Measurements from ENCODE around the gene RUNX2. TPM values are rescaled to one million over a fixed set of nuclear protein-coding genes. Genes with fewer than 3 reads are reported as not detected.
"Not testable (repeated sequence)": the region's sequence is repeated elsewhere in the genome, so short reads cannot be mapped to it uniquely, and the experiment has no call there.

The RUNX2 gene
- total RNA-seq, 1 donor from 2014 or later = 0.24 TPM

DNA sequence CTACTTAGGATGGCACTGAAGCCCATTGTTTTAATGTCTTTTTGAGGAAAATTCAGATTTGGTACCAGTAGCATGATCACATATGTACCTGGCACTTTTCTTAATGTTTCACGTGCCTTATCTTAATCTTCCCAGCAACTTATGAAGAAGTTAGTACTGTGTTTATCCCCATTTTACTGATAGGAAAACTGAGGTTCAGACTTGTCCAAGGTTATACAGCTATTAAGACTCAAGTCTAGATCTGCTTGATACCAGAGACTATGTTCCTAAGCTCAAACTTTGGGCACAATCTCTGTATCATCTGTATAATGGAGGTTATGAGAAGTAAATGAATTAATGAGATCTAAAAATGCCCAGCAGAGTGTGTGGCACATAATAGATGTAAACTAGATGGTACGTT, 229.3 kb downstream of the RUNX2 start:
- DNase-seq = no peak
- intact Hi-C loops (cut with DNase I) = no loop called here
- no peak for ATAC-seq (ENCODE audit: poor library complexity)

DNA sequence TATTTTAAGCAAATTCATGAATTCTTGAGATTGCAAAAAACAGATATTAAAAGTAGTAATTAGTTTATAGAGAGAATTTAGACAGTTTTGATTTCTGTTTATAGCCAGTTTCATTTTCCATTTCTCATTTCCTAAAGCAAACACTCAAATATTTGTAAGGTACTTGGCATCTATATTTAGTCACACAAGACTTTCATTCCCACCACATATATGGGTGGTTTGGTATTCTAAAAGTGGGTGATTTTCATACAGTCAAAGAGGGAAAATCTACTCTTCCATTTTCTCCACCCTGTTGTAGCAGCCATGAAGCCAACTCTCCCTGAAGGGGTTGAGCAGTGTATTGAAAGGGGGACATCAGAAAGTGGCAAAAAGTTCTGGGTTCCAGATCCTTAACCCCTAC, 230.7 kb downstream of the RUNX2 start:
- intact Hi-C loops (cut with DNase I) = no loop called here

GRCh38 chr6:45560321-45560820, 232.2 kb downstream of the RUNX2 start:
- intact Hi-C loops (cut with DNase I); ATAC-seq (ENCODE audit: poor library complexity); DNase-seq: not testable (repeated sequence)

More for the DNA sequence above, 230.7 kb downstream of the RUNX2 start:
- ATAC-seq (ENCODE audit: poor library complexity) (no peak), DNase-seq (no peak)

DNA sequence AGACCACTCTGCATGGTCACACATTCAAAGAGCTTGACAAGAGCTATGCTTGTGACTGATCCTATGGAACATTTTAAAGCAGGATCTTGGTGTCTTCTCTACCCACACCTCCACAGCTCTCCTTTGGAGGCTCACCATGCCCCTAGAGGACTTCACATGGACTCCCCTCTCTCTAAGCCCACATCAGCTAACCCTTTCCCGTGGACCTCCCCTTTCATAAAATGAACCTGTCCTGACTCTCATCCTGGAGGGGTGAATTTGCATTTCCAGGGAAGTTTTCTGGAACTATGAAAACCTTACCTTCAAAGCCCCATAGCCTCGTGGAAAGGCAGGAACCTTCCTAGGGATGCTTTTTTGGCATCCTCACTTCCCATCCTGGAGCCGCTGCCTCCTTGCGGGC, 234.0 kb downstream of the RUNX2 start:
- intact Hi-C loops (cut with DNase I) = no loop called here
- no peak for DNase-seq

GRCh38 chr6:45563041-45563440, 234.9 kb downstream of the RUNX2 start:
- no peak for DNase-seq
- intact Hi-C loops (cut with DNase I) = no loop called here
- peak; percentile 10 for ATAC-seq (ENCODE audit: poor library complexity)

More for the DNA sequence above, 234.0 kb downstream of the RUNX2 start:
- ATAC-seq (ENCODE audit: poor library complexity) = no peak

DNA sequence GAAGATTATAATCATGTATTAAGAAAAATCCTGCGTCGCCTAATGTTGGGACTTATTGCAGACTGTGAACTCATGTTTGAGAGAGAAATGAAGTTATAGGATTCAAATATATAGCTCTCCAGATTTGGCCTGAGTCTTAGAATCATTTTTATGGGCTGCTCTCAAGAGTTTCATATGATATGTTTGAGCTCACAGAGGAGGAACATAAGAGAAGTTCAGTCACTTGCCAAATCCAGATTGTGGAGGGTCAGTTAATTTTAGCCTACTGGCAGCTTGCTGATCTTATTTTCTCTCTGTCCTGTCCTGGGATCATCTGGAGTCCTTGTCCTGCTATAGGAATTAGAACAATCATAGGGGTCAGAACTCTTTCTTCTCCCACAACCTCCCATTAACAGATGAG, 235.7 kb downstream of the RUNX2 start:
- peak; percentile 84 for ATAC-seq (ENCODE audit: poor library complexity)
- intact Hi-C loops (cut with DNase I) = no loop called here
- no peak for DNase-seq

- intact Hi-C loops (cut with DNase I) = no loop called here
- DNase-seq (no peak), ATAC-seq (ENCODE audit: poor library complexity) (no peak)
Observed at GRCh38 chr6:45566882-45567281, 238.8 kb downstream of the RUNX2 start.

DNA sequence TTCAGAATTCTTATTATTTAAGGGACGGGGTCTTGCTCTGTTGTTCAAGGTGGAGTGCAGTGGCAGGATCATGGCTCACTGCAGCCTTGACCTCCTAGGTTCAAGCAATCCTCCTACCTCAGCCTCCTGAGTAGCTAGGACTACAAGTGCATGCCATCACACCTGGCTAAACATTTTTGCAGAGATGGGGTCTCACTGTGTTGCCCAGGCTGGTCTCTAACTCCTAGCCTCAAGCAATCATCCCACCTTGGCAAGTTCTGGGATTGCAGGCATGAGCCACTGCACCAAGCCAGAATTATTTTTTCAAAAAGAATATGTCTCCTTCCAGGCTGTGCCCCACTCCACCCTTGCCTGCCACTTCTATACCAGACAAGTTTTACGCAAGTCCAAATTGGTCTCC, 239.7 kb downstream of the RUNX2 start:
- DNase-seq (no peak), ATAC-seq (ENCODE audit: poor library complexity) (no peak)
- intact Hi-C loops (cut with DNase I) = no loop called here

- ATAC-seq (ENCODE audit: poor library complexity) = peak; percentile 28
- intact Hi-C loops (cut with DNase I) = no loop called here
- DNase-seq = no peak
Observed at GRCh38 chr6:45568626-45569025, 240.5 kb downstream of the RUNX2 start.

DNA sequence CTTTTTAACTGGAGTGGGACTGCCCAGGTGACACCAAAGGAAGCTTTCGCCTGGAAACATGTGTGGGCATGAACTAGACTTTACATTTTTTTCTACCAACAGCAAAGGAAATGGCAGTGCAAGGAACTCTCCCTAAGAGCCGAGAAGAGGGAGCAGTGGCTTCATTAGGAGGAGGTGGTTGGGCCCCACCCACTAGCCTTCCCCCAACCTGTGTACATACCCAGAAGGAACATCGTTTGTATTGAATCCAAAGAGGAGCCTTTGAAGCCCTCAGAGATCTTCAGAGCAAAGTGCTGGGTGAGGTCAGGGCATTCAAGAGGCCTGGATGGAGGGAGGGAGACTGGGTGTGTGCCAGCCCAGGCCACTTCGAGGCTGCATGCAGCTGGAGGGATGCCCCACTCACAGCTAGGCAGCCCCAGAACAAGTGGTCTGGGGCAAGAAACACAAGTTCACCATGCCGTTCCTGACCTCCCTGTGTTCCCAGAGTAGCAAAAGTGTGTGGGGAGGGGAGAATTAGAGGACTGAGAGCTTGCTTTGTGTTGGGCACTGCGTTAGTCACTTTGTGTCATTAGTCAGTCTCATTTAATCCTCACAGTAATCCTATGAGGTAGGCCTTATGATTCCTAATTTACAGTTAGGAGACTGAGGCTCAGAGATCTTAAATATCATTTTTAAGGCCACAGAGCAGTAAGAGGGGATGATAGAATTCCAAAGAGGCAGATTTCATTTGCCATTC, 241.2 kb downstream of the RUNX2 start:
- intact Hi-C loops (cut with DNase I) = no loop called here
- DNase-seq = peak; percentile 53
- peak; percentile 87 for ATAC-seq (ENCODE audit: poor library complexity)

- DNase-seq (no peak), ATAC-seq (ENCODE audit: poor library complexity) (no peak)
- intact Hi-C loops (cut with DNase I) = no loop called here
Observed at GRCh38 chr6:45571159-45571558, 243.0 kb downstream of the RUNX2 start.

DNA sequence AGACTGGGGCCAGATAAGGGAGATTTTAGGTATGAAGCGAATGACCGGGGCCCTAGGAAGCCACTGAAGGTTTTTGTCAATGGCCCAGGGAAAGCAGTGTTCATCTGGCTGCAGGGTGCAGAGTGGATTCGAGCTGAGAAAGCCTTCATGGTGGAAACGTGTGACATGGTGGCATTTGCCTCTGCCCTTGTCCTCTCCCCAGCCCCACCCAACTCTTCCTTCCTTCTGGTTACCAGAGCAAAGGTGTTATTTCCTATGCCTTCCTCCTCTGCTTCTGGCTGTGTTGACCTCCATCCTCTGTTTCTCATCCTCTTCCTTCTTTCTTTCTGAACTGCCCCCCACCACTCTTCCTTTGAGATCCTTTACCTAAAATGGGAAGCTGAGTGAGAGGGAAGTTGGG, 244.7 kb downstream of the RUNX2 start:
- ATAC-seq (ENCODE audit: poor library complexity) = no peak
- intact Hi-C loops (cut with DNase I) = no loop called here

DNA sequence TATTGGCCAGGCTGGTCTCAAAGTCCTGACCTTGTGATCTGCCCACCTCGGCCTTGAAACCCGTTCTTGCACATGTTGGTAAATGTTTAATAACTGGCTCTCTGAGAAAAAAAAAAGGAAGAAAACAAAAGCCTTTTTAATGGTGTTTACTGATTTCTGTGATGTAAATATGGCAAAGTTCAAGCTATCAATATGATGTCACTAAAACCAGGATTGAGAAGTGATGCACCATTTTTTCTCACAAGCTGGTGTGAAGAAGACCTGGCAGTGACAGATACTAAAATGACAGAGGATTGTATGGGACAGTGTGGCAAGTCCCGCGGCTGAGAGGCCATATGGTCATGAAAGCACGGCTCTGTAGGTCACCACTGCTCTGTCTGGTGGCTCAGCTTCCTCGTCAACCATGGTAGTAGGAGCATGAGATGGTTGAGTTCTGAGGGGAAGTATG, 245.9 kb downstream of the RUNX2 start:
- ATAC-seq (ENCODE audit: poor library complexity) (no peak), DNase-seq (no peak)
- intact Hi-C loops (cut with DNase I) = no loop called here

More for the DNA sequence above, 244.7 kb downstream of the RUNX2 start:
- DNase-seq = no peak

DNA sequence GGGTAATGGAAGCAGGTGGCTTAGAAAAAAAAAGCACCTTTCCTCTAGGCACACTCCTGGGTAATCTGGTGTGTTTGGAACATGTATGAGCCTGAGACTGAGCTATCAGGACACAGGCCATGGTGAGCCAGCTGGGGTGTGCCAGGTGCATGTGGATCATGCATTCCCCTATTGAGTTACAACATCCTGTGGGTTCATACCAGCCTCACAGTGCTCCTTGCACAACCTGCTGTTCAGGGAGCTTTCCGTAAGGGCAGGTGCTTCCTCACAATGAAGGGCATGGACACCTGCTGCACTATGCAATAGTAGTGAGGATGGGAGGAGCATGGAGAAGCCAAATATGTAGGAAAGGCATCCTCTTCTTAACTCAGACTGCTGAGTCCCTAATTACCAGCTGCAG, 246.8 kb downstream of the RUNX2 start:
- DNase-seq = no peak
- no peak for ATAC-seq (ENCODE audit: poor library complexity)
- intact Hi-C loops (cut with DNase I) = no loop called here

DNA sequence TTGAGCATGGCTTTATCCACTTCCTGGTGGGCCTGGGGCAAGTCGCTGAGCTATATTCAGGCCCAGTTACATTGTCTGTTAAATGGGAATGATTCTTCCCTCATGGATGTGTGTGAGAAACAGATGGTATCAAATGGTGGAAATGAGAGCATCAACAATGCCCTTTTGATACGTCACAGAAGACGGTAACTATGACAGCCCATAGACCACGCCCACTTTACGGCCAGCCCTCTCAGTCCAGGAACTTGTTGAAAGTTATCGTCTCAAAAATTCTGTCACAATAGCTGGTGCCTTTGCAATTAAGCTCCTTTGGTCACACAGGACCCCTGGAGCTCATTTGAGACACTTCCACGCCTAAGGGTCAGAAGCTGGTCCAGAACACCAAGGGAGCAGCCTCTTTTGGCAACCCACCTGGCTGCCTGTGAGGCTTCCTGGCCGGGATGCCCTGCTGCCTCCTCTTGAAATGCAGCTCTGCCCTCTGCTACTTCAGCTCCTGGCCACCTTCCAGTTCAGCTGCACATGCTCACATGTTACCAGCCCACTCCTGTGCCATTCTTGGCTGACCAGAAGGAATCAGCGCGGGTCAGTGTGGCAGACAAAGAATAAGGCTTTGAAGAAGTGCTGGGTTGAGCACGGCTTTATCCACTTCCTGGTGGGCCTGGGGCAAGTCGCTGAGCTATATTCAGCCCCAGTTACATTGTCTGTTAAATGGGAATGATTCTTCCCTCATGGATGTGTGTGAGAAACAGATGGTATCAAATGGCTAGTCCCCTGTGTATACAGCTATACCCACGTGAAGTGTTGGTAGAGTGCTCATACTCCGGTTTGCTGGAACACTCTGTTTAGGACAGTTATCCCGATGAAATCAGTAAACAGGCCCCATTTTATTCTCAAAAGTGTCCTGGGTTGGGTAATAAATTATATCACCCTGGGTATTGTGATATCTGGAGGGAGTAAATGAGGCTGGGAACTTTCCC, 248.8 kb downstream of the RUNX2 start:
- ATAC-seq (ENCODE audit: poor library complexity) = peak; percentile 97
- DNase-seq = peak; percentile 79
- intact Hi-C loops (cut with DNase I) = no loop called here

- no peak for ATAC-seq (ENCODE audit: poor library complexity)
- intact Hi-C loops (cut with DNase I) = no loop called here
- no peak for DNase-seq
Observed at GRCh38 chr6:45577836-45578504, 249.8 kb downstream of the RUNX2 start.

- ATAC-seq (ENCODE audit: poor library complexity) (no peak), DNase-seq (no peak)
- intact Hi-C loops (cut with DNase I) = no loop called here
Observed at GRCh38 chr6:45584127-45584526, 256.0 kb downstream of the RUNX2 start.

DNA sequence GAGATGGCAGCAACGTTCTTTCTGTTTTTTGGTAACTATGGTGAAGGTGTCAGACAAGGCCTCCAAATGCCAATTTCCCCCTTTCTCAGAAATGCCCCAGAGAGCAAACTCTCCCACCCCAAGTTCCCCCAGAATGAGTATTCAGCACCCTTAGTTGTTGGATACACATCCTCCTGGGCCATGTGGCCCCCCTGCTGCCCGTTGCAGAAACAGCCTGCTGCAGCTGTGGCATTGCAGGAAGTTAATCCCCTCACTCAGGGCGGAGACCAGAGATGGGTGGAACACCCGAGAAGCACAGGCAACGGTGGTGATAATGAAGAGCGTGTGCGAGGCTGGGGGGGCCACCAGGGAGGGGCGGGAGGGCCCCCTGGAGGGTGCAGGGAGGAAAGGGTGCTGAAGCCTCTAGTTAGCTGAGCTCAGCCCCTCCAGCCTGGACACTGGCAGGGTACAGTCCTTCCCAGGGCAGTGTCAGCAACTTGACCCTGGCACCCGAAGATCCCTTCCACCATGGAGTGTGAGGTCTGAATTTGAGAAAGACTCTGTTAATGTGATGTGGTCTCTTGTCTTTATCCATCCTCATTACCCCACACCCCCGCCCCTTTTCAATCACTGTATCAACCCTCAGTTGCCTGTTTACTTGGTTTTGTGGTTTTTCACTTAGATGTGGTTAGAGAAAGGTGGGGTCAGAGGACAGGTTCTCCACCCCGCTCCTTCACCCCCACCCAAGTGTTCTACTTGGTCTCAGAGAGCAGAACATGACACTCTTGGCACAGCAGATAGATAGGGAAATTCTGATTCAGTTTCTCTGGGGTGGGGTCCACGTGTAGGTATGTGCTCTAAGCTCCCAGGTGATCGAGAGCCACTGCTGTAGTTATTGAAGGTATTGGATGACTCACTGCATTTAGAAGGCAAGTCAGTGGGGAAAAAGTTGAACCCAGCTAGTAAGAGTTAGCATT, 258.4 kb downstream of the RUNX2 start:
- ATAC-seq (ENCODE audit: poor library complexity) = no peak

More for the DNA sequence above, 258.4 kb downstream of the RUNX2 start:
- intact Hi-C loops (cut with DNase I) = no loop called here
- DNase-seq = no peak
